Pons (tissue), 1 donor: ENCODE measurements around the gene PPP1R16B.
"Not testable (repeated sequence)": the region's sequence is repeated elsewhere in the genome, so short reads cannot be mapped to it uniquely, and the experiment has no call there.

Experiments
- DNase-seq: peaks from one replicate; pipeline ENCODE4 v3.0.0-alpha.2; 2016; ENCODE audit warnings: low spot score

Gene PPP1R16B

GRCh38 chr20:38853759-38854158 is 48.3 kb downstream of the PPP1R16B start:
- DNase-seq, result no peak

- no peak for DNase-seq
Observed at GRCh38 chr20:38854654-38855066, 49.2 kb downstream of the PPP1R16B start.

- no peak for DNase-seq
Observed at GRCh38 chr20:38855356-38855755, 49.9 kb downstream of the PPP1R16B start.

GRCh38 chr20:38856570-38856969 is 51.1 kb downstream of the PPP1R16B start:
- no peak for DNase-seq

- no peak for DNase-seq
Observed at GRCh38 chr20:38857703-38858102, 52.2 kb downstream of the PPP1R16B start.

DNA sequence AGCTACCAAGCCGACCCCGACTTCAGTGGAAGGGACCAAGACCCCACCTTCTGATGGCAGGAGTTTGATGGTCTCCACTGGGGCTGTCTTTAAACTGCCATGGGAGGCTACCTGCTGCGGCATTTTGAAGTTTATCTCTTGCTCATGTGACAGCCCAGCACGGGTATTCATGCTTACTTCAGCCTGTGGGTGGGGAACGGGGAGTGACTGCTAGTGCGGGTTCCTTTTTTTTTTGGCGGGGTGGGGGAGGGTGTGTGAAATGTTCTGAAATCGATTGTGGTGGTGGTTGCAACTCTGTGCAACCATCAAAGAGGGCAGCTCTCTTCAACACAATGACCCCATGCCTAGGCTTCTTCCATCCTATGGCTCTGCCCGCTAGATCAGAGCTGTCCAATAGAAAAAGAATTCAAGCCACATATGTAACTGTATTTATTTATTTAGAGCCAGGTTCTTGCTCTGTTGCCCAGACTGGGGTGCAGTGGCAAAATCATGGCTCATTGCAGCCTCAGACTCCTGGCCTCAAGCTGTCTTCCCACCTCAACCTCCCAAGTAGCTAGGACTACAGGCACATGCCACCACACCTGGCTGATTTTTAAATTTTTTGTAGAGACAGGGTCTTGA is 53.7 kb downstream of the PPP1R16B start:
- DNase-seq, result no peak

DNA sequence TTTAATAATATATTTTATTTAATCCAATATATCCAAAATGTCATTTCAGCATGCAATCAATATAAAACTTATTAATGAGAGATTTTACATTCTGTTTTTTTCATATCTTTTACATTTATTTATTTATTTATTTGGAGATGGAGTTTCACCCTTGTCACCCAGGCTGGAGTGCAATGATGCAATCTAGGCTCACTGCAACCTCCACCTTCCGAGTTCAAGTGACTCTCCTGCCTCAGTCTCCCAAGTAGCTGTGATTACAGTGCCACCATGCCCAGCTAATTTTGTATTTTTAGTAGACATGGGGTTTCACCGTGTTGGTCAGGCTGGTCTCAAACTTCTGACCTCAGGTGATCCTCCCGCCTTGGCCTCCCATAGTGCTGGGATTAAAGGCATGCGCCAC is 54.4 kb downstream of the PPP1R16B start:
- DNase-seq, result not testable (repeated sequence)

DNA sequence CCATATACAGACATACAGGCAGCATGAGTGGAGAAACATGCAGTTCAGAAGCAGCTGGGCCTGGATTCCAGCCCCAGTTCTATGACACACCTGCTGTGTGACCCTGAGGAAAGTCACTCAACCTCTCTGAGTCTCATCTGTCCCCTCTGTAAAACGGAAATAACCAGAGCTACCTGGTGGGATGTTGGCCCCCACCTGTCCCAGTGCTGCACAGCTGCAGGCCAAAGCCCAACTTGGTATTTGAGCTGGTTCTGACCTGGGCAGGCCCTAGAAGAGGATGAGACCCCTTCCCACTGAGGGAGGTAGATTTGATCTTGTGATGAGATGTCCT is 55.5 kb downstream of the PPP1R16B start:
- DNase-seq, result no peak

GRCh38 chr20:38862226-38862625 is 56.7 kb downstream of the PPP1R16B start:
- no peak for DNase-seq

GRCh38 chr20:38863024-38863851 is 57.7 kb downstream of the PPP1R16B start:
- DNase-seq, result no peak

GRCh38 chr20:38864662-38865061 is 59.2 kb downstream of the PPP1R16B start:
- DNase-seq, result no peak

DNA sequence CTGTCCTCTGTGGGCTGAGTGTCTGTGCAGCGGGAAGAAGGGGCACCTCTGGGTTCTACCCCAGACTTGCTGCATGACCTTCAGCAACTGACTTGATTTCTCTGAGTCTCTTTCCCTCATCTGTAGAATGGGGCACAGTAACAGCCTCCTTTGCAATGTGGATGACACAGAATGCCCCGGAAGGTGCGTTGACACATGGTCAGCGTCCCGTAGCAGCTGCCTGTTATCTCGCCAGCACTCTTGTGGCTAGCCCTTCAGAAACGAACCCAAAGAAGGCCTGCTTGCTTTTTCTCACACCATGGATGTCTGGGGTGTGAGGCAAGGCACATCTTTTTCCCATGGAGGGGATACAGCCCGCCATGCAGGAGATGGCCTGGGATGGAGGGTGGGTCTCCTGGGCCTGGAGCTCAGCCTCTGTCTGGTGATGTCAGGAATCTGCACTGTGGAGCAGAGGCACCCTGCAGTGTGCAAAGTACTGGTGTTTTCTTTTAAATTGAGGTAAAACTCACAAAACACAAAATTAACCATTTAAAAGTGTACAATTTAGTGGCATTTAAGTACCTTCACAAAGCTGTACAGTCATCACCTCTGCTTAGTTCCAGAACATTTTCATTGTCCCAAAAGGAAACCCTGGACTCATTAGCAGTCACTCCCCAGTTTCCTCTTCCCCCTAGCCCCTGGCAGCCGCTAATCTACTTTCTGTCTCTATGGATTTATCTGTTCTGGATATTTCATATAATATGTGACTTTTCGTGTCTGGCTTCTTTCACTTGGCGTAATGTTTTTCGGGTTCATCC is 61.0 kb downstream of the PPP1R16B start:
- DNase-seq, result no peak

DNA sequence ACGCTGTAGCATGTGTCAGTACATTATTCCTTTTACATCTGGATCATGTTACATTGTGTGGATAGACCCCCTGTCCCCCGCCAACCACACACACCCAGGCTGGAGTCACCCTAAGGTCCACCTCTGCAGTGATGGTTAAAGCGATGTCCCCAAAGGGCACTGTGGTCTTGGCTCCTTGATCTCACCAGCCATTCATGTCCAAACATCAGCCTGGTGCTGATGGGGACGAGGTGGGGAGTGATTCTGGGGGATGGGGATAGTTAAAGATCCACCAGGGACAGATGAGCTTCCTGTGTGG is 61.5 kb downstream of the PPP1R16B start:
- DNase-seq, result no peak

- no peak for DNase-seq
Observed at GRCh38 chr20:38870733-38871559, 65.4 kb downstream of the PPP1R16B start.

DNA sequence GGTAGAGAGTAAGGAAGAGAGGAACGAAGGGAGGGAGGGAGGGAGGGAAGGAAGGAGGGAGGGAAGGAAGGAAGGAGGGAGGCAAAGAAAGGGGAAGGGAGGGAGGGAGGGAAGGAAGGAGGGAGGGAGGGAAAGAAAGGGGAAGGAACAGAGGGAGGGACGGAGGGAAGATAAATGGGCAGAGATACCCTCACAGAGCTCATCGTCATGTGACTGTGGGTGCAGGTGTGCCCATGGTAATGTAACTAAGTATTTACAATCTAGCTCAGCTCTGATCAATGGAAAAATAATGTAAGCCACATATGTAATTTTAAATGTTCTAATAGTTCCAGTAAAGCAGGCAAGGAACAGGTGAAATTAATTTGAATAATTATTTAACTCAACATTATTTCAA is 66.1 kb downstream of the PPP1R16B start:
- no peak for DNase-seq

DNA sequence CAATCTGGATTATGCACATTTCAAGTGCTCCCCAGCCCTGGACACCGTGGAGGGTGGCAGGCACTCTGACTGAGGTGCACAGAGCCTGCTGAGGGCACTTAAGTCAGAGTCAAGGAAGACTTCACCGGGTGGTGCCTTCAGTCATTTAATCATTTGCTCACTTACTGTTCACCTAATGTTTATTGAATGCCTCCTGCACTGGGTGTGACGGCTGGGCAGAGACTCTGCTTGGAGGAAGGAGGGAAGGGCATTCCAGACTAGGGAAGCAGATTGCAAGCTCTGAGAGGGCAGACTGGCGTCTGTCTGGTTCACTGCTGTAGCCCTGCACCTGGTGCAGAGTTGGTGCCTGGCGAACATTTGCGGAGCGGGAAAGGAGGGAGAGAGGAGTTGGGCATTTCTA is 66.5 kb downstream of the PPP1R16B start:
- no peak for DNase-seq

DNA sequence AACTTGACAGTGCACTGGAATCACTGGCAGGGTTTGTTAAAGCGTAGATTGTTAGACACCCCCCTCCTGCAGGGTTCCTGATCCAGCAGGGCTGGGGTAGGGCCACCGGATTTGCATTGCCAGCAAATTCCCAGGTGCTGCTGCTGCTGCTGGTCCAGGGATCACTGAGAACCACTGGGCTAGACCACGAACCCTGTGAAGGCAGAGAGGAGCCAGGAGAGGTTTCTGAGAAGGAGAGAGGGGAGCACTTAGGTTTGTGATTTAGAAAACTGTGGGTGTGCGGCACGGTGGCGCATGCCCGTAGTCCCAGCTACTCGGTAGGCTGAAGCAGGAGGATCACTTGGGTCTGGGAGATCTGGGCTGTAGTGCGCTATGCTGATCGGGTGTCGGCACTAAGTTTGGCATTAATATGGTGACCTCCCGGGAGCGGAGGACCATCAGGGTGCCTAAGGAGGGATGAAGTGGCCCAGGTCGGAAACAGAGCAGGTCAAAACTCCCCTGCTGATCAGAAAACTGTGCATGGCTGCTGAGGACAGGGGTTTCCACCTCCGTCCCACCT is 67.1 kb downstream of the PPP1R16B start:
- DNase-seq, result no peak

- no peak for DNase-seq
Observed at GRCh38 chr20:38873050-38873581, 67.6 kb downstream of the PPP1R16B start.

DNA sequence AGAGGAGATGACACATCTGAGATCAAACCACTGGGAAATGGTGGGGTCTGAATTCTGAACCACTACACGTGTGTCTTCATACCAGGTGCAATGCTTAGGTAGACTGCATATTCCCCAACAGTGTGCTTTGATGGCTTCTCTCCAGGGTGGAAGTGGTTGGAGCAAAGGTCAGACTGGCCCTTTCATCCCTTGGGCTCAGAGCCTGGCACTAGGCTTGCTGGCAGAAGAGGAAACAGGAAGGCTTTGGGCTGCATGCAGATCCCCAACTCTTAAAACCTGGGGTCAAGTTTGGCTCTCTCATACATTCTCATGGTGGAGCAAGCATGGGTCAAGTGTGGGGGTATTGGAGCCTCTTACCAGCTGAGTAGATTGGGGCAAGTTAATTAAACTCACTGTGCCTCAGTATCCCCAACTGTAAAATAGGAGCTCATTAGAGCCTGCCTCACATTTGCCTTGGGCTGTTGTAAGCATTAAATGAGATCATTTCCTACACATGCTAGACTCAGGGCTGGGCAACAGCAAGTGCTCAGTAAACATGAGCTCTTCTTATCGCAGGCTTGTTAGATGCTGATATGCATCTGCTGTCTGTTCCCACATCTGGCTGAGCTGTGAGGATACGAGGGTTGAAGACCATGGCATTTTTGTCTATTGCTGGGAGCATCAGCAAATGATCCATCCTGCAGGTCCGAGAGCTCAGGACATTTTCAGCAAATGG is 69.1 kb downstream of the PPP1R16B start:
- DNase-seq, result no peak

- DNase-seq, result peak; percentile 52
Observed at GRCh38 chr20:38875175-38875993, 69.9 kb downstream of the PPP1R16B start.
